Measurements from ENCODE around the gene ABO. TPM values are rescaled to one million over a fixed set of nuclear protein-coding genes. Genes with fewer than 3 reads are reported as not detected.
"Not testable (repeated sequence)": the region's sequence is repeated elsewhere in the genome, so short reads cannot be mapped to it uniquely, and the experiment has no call there.

Gene ABO
- total RNA-seq, 6 experiments from 2014 or later, result 0.06 to 0.29 TPM; not detected in 4

- ATAC-seq (peak in 1 of 4 donors; percentile 11), DNase-seq (no peak)
- Histone ChIP-seq H3K4me1 (no peaks in the 10 kb centered on the region), H3K27ac (no peak overlapping the region), H3K4me3 (no peak overlapping the region), H3K9me3 (no peaks in the 10 kb centered on the region), H3K36me3 (no peaks in the 10 kb centered on the region), H3K27me3 (no peaks in the 10 kb centered on the region)
- no peak for TF ChIP-seq POLR2A (IDR thresholded peaks at IDR 0.05)
- TF ChIP-seq CTCF (IDR thresholded peaks at IDR 0.05), result no peak
- WGBS (ENCODE audit: insufficient coverage, low coverage, low lambda C conversion rate, missing lambda C conversion rate), result 66% methylated on average over 7 of the region's 16 CpGs
- intact Hi-C loops (cut with DNase I), result no loop called here
Observed at GRCh38 chr9:133252301-133253020, 22.5 kb downstream of the ABO start.

GRCh38 chr9:133251773-133252172 is 23.2 kb downstream of the ABO start:
- no peak overlapping the region for H3K4me3 ChIP-seq
- no peak for TF ChIP-seq CTCF (IDR thresholded peaks at IDR 0.05)
- TF ChIP-seq POLR2A (IDR thresholded peaks at IDR 0.05), result no peak
- no peaks in the 10 kb centered on the region for H3K9me3 ChIP-seq
- H3K27ac ChIP-seq, result no peak overlapping the region
- intact Hi-C loops (cut with DNase I), result no loop called here
- WGBS (ENCODE audit: insufficient coverage, low coverage, low lambda C conversion rate, missing lambda C conversion rate), result 82% methylated on average over 10 of the region's 11 CpGs
- H3K4me1 ChIP-seq, result no peaks in the 10 kb centered on the region
- DNase-seq, result no peak
- H3K36me3 ChIP-seq, result no peaks in the 10 kb centered on the region
- no peaks in the 10 kb centered on the region for H3K27me3 ChIP-seq
- ATAC-seq, result no peak

GRCh38 chr9:133251221-133251620 is 23.8 kb downstream of the ABO start:
- intact Hi-C loops (cut with DNase I); DNase-seq; H3K4me1 ChIP-seq; H3K27me3 ChIP-seq; H3K36me3 ChIP-seq; H3K9me3 ChIP-seq; H3K27ac ChIP-seq; H3K4me3 ChIP-seq; ATAC-seq: not testable (repeated sequence)
- 79% methylated on average over 5 of the region's 6 CpGs for WGBS (ENCODE audit: insufficient coverage, low coverage, low lambda C conversion rate, missing lambda C conversion rate)

GRCh38 chr9:133250741-133251170 is 24.2 kb downstream of the ABO start:
- Histone ChIP-seq H3K9me3 (no peaks in the 10 kb centered on the region), H3K27ac (no peak overlapping the region), H3K4me3 (no peak overlapping the region), H3K4me1 (no peaks in the 10 kb centered on the region), H3K27me3 (no peaks in the 10 kb centered on the region), H3K36me3 (no peaks in the 10 kb centered on the region)
- DNase-seq (no peak), ATAC-seq (no peak)
- TF ChIP-seq POLR2A (IDR thresholded peaks at IDR 0.05) (no peak), CTCF (IDR thresholded peaks at IDR 0.05) (no peak)
- 51% methylated on average over 5 of the region's 5 CpGs for WGBS (ENCODE audit: insufficient coverage, low coverage, low lambda C conversion rate, missing lambda C conversion rate)
- intact Hi-C loops (cut with DNase I), result no loop called here

GRCh38 chr9:133249337-133249736 is 25.7 kb downstream of the ABO start:
- Histone ChIP-seq H3K9me3 (no peaks in the 10 kb centered on the region), H3K4me1 (no peaks in the 10 kb centered on the region), H3K27ac (no peak overlapping the region), H3K36me3 (no peaks in the 10 kb centered on the region), H3K4me3 (no peak overlapping the region), H3K27me3 (no peaks in the 10 kb centered on the region)
- TF ChIP-seq POLR2A (IDR thresholded peaks at IDR 0.05) (no peak), CTCF (IDR thresholded peaks at IDR 0.05) (no peak)
- 73% methylated on average over 1 of the region's 1 CpG for WGBS (ENCODE audit: insufficient coverage, low coverage, low lambda C conversion rate, missing lambda C conversion rate)
- DNase-seq (no peak), ATAC-seq (no peak)
- intact Hi-C loops (cut with DNase I), result no loop called here
